Panc1 (cell line): ENCODE measurements around the gene SPOCK1. TPM values are rescaled to one million over a fixed set of nuclear protein-coding genes. Genes with fewer than 3 reads are reported as not detected.

Source experiments
- ATAC-seq: fragments of 200-7000 bp; cut with Tn5 transposase; 2 replicates; pipeline ENCODE4 v1.9.1; 2020; ENCODE audit warnings: mild to moderate bottlenecking, moderate library complexity
- BruUV-seq: library from RNA; stranded (reverse); fragments of 400-500 nt; replicated peaks from 2 replicates; lab custom pipeline; 2021; lab: Mats Ljungman, UMichigan
- CTCF ChIA-PET: fragments of 300-600 bp; sonication (Branson Sonifier 250); formaldehyde crosslinking; loops from one replicate; lab custom pipeline; 2022; ENCODE audit warnings: antibody characterized with exemption; lab: Charles Lee
- POLR2A ChIA-PET: fragments of 300-600 bp; sonication (Branson Sonifier 250); formaldehyde crosslinking; loops from one replicate; lab custom pipeline; 2022; ENCODE audit warnings: antibody characterized with exemption; lab: Charles Lee
- DNase-seq: peaks from one replicate; pipeline ENCODE4 v3.0.0-alpha.2; 2010; ENCODE audit warnings: low read depth, low spot score
- H3K27ac ChIP-seq: 2 replicates; pipeline ENCODE4 v1.5.1; 2011; ENCODE audit warnings: mild to moderate bottlenecking, low read length, inconsistent platforms
- H3K27me3 ChIP-seq: fragments of 200-500 bp; sonication (Bioruptor generic); 2 replicates; pipeline ENCODE4 v1.6.0; 2014; ENCODE audit warnings: low read length, inconsistent platforms; ENCODE audit not compliant: control insufficient read depth, insufficient read depth
- H3K36me3 ChIP-seq: fragments of 200-500 bp; sonication (Bioruptor generic); 2 replicates; pipeline ENCODE4 v1.5.1; 2014; ENCODE audit warnings: inconsistent platforms, mild to moderate bottlenecking, low read length, moderate library complexity; ENCODE audit not compliant: control insufficient read depth, insufficient read depth
- H3K4me1 ChIP-seq: 2 replicates; pipeline ENCODE4 v1.5.1; 2011; ENCODE audit warnings: inconsistent platforms, mild to moderate bottlenecking, low read length, moderate library complexity; ENCODE audit not compliant: control insufficient read depth, insufficient read depth
- H3K4me3 ChIP-seq, 2 experiments: 2 replicates each; pipeline ENCODE4 v1.5.1; 2011 to 2012; ENCODE audit warnings: low read depth in 2 of 2, low read length in 2 of 2, mild to moderate bottlenecking in 2 of 2, inconsistent platforms in 1 of 2, moderate library complexity in 1 of 2
- H3K9me3 ChIP-seq: fragments of 200-500 bp; sonication (Bioruptor generic); 2 replicates; pipeline ENCODE4 v1.5.1; 2014; ENCODE audit warnings: low read depth, mild to moderate bottlenecking, inconsistent platforms, low read length, moderate library complexity; ENCODE audit not compliant: control insufficient read depth, insufficient read depth
- POLR2AphosphoS5 ChIP-seq: IDR thresholded peaks from 2 replicates; pipeline ENCODE4 v1.6.1; 2012; ENCODE audit warnings: mild to moderate bottlenecking, low read depth, low read length, moderate library complexity
- SIN3A ChIP-seq: IDR thresholded peaks from 2 replicates; pipeline ENCODE4 v1.6.1; 2012; ENCODE audit warnings: low read depth, mild to moderate bottlenecking, low read length, moderate library complexity, borderline replicate concordance; ENCODE audit not compliant: insufficient read depth
- TCF7L2 ChIP-seq: IDR thresholded peaks from 2 replicates; pipeline ENCODE4 v1.6.1; 2011; ENCODE audit warnings: mild to moderate bottlenecking, low read depth, low read length, inconsistent platforms
- in situ Hi-C: cut with HindIII; loops from 2 replicates; pipeline ENCODE4 v1.10.0; 2016; ENCODE audit warnings: low sequenced_read_pairs, low pct_unique_long_range_greater_than_20kb
- intact Hi-C: fragments of 100-400 bp; cut with micrococcal nuclease; formaldehyde crosslinking; loops from one replicate; pipeline ENCODE4 v1.10.0; 2022; ENCODE audit not compliant: unreplicated experiment
- total RNA-seq: library from RNA; stranded (reverse); gene quantifications from one replicate; pipeline ENCODE4 v1.2.1, GENCODE V29; 2021; ENCODE audit not compliant: unreplicated experiment
- TF ChIP-seq, protein P1 (sequence below): fragments of 450-650 bp; IDR thresholded peaks from 2 replicates; pipeline ENCODE4 v1.5.1; 2017; ENCODE audit warnings: mild to moderate bottlenecking
- TF ChIP-seq, protein P2 (sequence below), 2 experiments: IDR thresholded peaks; 2 replicates each; pipeline ENCODE4 v1.6.1; 2011 to 2012; ENCODE audit warnings: low read depth in 2 of 2, control low read depth in 1 of 2, low read length in 1 of 2, mild to moderate bottlenecking in 1 of 2, moderate library complexity in 1 of 2; ENCODE audit not compliant: insufficient read depth in 1 of 2

Gene SPOCK1
- total RNA-seq, 1 experiment from 2014 or later, result 15.6 TPM

DNA sequence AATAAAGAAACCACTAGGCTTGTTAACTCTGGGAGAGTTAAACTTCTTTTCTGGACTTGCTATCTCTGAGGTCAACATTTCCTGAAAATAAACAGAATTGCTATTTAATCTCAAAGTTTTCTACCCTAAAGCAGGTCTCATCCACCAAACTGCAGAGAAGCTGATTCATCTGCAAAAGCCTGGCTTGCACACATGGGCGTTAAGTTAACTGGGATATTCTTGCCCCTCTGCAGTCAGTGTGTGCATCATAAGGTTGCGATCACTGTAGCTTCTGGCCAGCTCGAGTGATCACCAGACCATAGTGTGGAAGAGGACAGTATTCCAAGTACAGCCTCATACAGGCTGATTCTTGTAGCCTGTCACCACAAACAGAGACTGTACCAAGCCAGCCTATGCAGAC, 99.2 kb downstream of the SPOCK1 start:
- BruUV-seq, result no TSS peak
- ChIA-PET POLR2A (no interaction called here), CTCF (interaction anchor here (0.6 kb wide), 1 partner anchor 325 kb away, joined by 3 read pairs; no protein-coding TSS in a partner anchor)
- no peaks in the 10 kb centered on the region for H3K4me1 ChIP-seq
- in situ Hi-C loops (no loop called here), intact Hi-C loops (no loop called here)
- TF ChIP-seq, protein P1, sequence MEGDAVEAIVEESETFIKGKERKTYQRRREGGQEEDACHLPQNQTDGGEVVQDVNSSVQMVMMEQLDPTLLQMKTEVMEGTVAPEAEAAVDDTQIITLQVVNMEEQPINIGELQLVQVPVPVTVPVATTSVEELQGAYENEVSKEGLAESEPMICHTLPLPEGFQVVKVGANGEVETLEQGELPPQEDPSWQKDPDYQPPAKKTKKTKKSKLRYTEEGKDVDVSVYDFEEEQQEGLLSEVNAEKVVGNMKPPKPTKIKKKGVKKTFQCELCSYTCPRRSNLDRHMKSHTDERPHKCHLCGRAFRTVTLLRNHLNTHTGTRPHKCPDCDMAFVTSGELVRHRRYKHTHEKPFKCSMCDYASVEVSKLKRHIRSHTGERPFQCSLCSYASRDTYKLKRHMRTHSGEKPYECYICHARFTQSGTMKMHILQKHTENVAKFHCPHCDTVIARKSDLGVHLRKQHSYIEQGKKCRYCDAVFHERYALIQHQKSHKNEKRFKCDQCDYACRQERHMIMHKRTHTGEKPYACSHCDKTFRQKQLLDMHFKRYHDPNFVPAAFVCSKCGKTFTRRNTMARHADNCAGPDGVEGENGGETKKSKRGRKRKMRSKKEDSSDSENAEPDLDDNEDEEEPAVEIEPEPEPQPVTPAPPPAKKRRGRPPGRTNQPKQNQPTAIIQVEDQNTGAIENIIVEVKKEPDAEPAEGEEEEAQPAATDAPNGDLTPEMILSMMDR, result no peak
- TF ChIP-seq, protein P2, sequence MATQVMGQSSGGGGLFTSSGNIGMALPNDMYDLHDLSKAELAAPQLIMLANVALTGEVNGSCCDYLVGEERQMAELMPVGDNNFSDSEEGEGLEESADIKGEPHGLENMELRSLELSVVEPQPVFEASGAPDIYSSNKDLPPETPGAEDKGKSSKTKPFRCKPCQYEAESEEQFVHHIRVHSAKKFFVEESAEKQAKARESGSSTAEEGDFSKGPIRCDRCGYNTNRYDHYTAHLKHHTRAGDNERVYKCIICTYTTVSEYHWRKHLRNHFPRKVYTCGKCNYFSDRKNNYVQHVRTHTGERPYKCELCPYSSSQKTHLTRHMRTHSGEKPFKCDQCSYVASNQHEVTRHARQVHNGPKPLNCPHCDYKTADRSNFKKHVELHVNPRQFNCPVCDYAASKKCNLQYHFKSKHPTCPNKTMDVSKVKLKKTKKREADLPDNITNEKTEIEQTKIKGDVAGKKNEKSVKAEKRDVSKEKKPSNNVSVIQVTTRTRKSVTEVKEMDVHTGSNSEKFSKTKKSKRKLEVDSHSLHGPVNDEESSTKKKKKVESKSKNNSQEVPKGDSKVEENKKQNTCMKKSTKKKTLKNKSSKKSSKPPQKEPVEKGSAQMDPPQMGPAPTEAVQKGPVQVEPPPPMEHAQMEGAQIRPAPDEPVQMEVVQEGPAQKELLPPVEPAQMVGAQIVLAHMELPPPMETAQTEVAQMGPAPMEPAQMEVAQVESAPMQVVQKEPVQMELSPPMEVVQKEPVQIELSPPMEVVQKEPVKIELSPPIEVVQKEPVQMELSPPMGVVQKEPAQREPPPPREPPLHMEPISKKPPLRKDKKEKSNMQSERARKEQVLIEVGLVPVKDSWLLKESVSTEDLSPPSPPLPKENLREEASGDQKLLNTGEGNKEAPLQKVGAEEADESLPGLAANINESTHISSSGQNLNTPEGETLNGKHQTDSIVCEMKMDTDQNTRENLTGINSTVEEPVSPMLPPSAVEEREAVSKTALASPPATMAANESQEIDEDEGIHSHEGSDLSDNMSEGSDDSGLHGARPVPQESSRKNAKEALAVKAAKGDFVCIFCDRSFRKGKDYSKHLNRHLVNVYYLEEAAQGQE (IDR thresholded peaks at IDR 0.05; ENCODE audit: insufficient read depth in 1 of 2, low read depth in 2 of 2, low read length in 1 of 2), result no peak
- H3K27me3 ChIP-seq, result no peaks in the 10 kb centered on the region; the same call in 1 of the 2 replicates
- no peak for ATAC-seq
- no peak overlapping the region for H3K27ac ChIP-seq
- H3K4me3 ChIP-seq, result no peak overlapping the region
- H3K36me3 ChIP-seq, result no peaks in the 10 kb centered on the region
- no peak for DNase-seq
- no peaks in the 10 kb centered on the region for H3K9me3 ChIP-seq

DNA sequence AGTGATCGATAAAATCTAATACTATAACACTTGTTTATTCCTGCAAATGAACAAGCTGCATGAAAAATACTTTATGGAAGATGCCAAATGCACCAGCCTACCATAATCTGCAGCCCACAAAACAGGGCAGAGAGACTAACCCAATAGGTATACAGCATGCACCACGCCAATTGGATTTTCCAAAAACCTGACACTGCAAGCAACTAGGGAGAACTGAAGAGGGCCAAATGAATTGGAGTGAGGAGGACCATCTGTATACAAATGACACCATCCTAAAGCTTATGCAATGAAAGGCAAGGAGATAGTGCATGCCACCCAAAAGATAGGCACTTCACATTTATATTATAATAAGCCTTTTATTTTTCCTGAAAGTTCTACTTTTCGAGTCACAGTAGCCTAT, 100.4 kb downstream of the SPOCK1 start:
- CTCF ChIA-PET, result no interaction called here
- Histone ChIP-seq H3K36me3 (no peaks in the 10 kb centered on the region), H3K4me3 (no peak overlapping the region), H3K27me3 (no peaks in the 10 kb centered on the region; the same call in 1 of the 2 replicates), H3K4me1 (no peaks in the 10 kb centered on the region), H3K9me3 (no peaks in the 10 kb centered on the region), H3K27ac (no peak overlapping the region)
- in situ Hi-C loops (no loop called here), intact Hi-C loops (no loop called here)
- no peak for ATAC-seq
- POLR2A ChIA-PET, result no interaction called here
- BruUV-seq, result no TSS peak
- no peak for TF ChIP-seq POLR2AphosphoS5
- TF ChIP-seq, protein P2 (IDR thresholded peaks at IDR 0.05; ENCODE audit: insufficient read depth in 1 of 2, low read depth in 2 of 2, low read length in 1 of 2), result no peak
- TF ChIP-seq, protein P1, result no peak
- no peak for TF ChIP-seq TCF7L2
- no peak for TF ChIP-seq SIN3A
- DNase-seq, result no peak
